ENCODE results near the gene PSMB7. TPM values are rescaled to one million over a fixed set of nuclear protein-coding genes. Genes with fewer than 3 reads are reported as not detected.
A peak's percentile ranks its signal among the peaks of the same experiment; 100 is the strongest.

PSMB7 gene
- total and polyA plus RNA-seq, 2 of the 8 experiments (the other 6 are each of a cell fraction or from before 2014, with no cell fraction given): 222 to 357 TPM

DNA sequence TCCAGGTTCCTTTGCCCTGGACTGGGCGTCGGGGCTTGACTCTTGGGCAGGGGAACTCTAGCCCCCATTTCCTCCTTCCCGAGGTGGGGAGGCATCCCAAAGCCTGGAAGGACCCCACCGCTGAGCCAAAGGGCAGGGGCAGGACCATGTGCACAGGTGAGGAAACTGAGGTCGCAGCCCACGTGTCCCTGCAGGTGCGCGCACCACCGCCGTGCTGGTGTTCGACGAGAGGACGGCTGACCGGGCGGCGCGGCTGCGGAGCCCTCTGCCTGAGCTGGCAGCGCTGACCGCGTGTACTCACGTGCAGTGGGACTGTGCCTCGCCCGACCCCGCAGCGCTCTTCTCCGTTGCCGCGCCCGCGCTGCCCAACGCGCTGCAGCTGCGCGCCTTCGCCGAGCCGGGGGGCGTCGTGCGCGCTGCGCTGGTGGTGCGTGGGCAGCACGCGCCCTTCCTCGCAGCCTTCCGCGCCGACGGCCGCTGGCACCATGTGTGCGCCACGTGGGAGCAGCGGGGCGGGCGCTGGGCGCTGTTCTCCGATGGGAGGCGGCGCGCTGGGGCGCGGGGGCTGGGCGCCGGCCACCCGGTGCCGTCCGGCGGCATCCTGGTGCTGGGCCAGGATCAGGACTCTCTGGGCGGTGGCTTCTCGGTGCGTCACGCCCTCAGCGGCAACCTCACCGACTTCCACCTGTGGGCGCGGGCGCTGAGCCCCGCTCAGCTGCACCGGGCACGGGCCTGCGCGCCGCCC lies 37.8 kb upstream of the PSMB7 start (continued):
- TF ChIP-seq, protein P1, sequence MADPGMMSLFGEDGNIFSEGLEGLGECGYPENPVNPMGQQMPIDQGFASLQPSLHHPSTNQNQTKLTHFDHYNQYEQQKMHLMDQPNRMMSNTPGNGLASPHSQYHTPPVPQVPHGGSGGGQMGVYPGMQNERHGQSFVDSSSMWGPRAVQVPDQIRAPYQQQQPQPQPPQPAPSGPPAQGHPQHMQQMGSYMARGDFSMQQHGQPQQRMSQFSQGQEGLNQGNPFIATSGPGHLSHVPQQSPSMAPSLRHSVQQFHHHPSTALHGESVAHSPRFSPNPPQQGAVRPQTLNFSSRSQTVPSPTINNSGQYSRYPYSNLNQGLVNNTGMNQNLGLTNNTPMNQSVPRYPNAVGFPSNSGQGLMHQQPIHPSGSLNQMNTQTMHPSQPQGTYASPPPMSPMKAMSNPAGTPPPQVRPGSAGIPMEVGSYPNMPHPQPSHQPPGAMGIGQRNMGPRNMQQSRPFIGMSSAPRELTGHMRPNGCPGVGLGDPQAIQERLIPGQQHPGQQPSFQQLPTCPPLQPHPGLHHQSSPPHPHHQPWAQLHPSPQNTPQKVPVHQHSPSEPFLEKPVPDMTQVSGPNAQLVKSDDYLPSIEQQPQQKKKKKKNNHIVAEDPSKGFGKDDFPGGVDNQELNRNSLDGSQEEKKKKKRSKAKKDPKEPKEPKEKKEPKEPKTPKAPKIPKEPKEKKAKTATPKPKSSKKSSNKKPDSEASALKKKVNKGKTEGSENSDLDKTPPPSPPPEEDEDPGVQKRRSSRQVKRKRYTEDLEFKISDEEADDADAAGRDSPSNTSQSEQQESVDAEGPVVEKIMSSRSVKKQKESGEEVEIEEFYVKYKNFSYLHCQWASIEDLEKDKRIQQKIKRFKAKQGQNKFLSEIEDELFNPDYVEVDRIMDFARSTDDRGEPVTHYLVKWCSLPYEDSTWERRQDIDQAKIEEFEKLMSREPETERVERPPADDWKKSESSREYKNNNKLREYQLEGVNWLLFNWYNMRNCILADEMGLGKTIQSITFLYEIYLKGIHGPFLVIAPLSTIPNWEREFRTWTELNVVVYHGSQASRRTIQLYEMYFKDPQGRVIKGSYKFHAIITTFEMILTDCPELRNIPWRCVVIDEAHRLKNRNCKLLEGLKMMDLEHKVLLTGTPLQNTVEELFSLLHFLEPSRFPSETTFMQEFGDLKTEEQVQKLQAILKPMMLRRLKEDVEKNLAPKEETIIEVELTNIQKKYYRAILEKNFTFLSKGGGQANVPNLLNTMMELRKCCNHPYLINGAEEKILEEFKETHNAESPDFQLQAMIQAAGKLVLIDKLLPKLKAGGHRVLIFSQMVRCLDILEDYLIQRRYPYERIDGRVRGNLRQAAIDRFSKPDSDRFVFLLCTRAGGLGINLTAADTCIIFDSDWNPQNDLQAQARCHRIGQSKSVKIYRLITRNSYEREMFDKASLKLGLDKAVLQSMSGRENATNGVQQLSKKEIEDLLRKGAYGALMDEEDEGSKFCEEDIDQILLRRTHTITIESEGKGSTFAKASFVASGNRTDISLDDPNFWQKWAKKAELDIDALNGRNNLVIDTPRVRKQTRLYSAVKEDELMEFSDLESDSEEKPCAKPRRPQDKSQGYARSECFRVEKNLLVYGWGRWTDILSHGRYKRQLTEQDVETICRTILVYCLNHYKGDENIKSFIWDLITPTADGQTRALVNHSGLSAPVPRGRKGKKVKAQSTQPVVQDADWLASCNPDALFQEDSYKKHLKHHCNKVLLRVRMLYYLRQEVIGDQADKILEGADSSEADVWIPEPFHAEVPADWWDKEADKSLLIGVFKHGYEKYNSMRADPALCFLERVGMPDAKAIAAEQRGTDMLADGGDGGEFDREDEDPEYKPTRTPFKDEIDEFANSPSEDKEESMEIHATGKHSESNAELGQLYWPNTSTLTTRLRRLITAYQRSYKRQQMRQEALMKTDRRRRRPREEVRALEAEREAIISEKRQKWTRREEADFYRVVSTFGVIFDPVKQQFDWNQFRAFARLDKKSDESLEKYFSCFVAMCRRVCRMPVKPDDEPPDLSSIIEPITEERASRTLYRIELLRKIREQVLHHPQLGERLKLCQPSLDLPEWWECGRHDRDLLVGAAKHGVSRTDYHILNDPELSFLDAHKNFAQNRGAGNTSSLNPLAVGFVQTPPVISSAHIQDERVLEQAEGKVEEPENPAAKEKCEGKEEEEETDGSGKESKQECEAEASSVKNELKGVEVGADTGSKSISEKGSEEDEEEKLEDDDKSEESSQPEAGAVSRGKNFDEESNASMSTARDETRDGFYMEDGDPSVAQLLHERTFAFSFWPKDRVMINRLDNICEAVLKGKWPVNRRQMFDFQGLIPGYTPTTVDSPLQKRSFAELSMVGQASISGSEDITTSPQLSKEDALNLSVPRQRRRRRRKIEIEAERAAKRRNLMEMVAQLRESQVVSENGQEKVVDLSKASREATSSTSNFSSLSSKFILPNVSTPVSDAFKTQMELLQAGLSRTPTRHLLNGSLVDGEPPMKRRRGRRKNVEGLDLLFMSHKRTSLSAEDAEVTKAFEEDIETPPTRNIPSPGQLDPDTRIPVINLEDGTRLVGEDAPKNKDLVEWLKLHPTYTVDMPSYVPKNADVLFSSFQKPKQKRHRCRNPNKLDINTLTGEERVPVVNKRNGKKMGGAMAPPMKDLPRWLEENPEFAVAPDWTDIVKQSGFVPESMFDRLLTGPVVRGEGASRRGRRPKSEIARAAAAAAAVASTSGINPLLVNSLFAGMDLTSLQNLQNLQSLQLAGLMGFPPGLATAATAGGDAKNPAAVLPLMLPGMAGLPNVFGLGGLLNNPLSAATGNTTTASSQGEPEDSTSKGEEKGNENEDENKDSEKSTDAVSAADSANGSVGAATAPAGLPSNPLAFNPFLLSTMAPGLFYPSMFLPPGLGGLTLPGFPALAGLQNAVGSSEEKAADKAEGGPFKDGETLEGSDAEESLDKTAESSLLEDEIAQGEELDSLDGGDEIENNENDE (IDR thresholded peaks at IDR 0.05; ENCODE audit: insufficient replicate concordance, low read length): no peak
- TF ChIP-seq HDAC6 (IDR thresholded peaks at IDR 0.05; ENCODE audit: low read depth, low read length) (no peak), KDM5A (IDR thresholded peaks at IDR 0.05; ENCODE audit: low read length) (no peak), JUND (IDR thresholded peaks at IDR 0.05; ENCODE audit: low read length) (no peak), SIN3A (conservative IDR thresholded peaks at IDR 0.05 in 1 of 2, IDR thresholded peaks at IDR 0.05 in 1 of 2; ENCODE audit: low read depth in 1 of 2, low read length in 2 of 2) (no peak), PHF8 (conservative IDR thresholded peaks at IDR 0.05; ENCODE audit: low read depth, low read length) (no peak), BACH1 (IDR thresholded peaks at IDR 0.05; ENCODE audit: low read length) (no peak), CREB1 (IDR thresholded peaks at IDR 0.05) (no peak), CBX5 (IDR thresholded peaks at IDR 0.05; ENCODE audit: low read depth, low read length) (no peak), GTF2F1 (IDR thresholded peaks at IDR 0.05; ENCODE audit: borderline replicate concordance, low read depth, low read length) (no peak)
- TF ChIP-seq, protein P2, sequence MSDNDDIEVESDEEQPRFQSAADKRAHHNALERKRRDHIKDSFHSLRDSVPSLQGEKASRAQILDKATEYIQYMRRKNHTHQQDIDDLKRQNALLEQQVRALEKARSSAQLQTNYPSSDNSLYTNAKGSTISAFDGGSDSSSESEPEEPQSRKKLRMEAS (IDR thresholded peaks at IDR 0.05): peak; percentile 95

All from H1 (cell line).